ENCODE results near the gene TC2N.
"Not testable (repeated sequence)": the region's sequence is repeated elsewhere in the genome, so short reads cannot be mapped to it uniquely, and the experiment has no call there.

The TC2N gene

GRCh38 chr14:91889477-91890211 lies 22.3 kb upstream of the TC2N start:
- no peak for DNase-seq (ENCODE audit: low read depth in 3 of 3)

DNA sequence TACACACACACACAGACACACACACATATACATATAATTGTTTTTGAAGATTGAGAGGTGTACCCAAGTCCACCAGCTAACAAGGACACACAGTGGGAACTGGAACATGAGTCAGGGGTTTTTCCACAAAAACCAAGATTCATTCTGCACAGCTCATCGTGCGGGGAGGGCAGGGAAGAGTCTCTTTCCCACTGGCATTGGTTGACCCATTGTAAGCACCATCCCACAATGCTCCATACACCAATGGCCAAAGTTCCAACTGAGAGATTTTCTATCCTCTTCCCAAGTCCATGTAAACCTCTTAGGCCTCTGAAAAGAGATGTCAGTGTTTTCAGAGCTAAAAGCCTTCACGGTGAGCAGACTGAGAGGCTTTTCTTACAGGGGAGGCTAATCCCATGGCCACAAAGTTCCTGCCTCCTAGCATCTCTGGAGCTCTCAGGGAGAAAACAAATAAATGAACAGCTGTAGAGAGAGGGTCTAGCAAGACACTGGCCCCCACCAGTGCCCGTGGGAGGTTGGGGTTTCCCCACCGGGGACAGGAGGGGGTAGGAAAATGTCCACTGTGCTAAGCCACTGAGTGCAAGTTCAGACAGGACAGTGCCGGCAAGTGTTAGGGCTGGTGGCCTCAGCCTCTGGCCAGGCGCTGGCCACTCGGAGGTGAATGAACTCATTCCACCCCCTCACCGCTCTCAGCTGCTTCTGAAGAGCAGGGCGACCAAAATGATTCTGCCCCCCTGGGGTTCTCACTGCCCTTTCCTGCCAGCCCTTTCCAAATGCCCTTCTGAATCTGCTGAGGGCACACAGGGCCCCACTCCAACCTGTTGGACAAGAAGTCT lies 21.5 kb upstream of the TC2N start:
- DNase-seq (ENCODE audit: low read depth in 3 of 3): no peak

DNA sequence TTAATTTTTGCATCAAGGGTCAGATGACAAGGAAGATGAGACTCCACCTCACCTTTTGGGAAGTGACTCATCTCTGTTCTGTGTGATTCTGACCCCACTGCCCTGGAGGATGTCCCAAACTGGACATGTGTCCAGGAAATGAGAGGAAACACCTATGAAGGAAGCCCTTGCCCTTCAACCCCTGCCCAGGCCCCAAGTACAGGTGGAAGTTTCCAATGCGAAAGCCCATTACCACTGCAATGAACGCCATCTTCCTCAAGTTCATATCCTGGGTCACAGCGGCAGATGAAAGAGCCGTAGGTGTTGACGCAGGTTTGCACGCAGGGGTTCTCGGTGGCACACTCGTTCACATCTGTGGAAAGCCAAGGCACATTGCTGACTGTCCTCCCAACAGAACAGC lies 19.6 kb upstream of the TC2N start:
- DNase-seq (ENCODE audit: low read depth in 3 of 3): no peak

DNA sequence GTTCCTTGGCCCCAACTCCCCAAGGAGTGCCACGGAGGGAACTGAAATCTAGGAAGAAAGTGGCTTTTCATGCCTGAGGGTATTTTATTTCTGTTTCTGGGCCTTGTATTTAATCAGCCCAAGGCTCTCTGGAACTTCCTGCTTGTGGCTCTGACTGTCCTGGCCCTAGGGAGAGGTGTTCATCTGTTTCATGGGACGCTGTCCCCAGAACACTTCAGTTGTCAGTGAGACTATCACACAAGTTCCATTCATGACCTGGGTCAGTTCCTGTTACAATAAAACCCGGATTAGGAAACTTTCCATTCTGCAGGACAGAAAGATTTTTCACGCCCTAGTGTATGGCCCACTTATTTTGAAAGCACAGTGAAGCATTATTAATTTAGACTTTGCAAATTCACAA lies 18.5 kb upstream of the TC2N start:
- DNase-seq (ENCODE audit: low read depth in 3 of 3): no peak

GRCh38 chr14:91885113-91885712 lies 17.9 kb upstream of the TC2N start:
- no peak for DNase-seq (ENCODE audit: low read depth in 3 of 3)

DNA sequence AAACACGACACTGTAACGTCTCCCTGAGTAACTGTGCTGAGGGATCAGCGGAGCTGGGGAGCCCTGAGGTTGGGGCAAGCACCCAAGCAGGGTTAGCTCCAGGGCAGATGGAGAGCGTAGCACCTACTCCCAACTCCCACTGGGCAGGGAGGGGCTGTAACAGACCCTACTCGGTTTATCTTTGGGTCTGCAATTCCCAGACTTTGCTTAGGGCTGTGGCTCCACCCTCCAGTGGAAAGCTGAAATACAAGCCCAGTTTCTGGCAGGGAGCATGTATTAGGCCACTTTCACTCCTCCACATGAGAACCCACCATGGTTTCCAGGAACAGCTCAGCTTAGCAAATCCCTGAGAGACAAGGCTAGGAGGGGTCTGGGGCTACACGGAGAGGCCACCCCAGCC lies 17.3 kb upstream of the TC2N start:
- DNase-seq (ENCODE audit: low read depth in 3 of 3): no peak

DNA sequence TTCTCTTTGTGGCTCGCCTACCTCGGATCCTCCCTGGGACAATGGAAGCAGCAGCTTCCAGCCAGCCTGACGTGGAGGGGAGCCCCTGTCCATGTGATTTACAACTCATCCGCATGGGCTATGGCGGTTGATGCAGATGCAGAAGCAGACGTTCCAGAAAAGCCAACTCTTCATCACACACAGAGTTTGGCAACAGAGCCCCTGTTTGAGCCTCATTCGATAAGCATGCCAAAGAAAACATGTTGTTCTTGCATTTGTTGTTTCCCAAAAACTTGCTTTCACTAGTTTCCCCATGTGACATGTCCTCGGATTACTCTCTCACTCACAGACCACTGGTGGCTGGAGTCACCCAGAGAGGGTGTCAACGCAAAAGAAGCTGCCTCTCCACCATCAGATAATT lies 16.4 kb upstream of the TC2N start:
- no peak for DNase-seq (ENCODE audit: low read depth in 3 of 3)

DNA sequence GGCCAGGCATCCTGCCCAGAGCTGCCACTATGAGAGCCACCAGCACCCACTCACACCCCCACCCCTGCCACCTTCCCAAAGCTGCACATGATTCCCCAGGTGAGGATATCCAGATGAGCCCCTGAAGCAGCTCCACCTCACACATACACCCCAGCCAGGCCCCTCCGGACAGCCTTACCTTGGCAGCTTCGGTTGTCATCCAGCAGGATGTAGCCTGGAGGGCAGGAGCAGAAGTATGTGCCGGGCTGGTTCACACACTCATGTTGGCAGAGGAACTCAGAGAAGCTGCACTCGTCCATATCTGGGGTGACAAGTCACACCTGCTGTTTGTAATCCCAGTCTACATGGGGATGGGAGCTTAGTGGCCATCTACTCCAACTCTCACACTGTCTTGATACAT lies 15.4 kb upstream of the TC2N start:
- no peak for DNase-seq (ENCODE audit: low read depth in 3 of 3)

GRCh38 chr14:91882369-91882768 lies 15.0 kb upstream of the TC2N start:
- DNase-seq (ENCODE audit: low read depth in 3 of 3): no peak

GRCh38 chr14:91879196-91879595 lies 11.9 kb upstream of the TC2N start:
- no peak for DNase-seq (ENCODE audit: low read depth in 3 of 3)

DNA sequence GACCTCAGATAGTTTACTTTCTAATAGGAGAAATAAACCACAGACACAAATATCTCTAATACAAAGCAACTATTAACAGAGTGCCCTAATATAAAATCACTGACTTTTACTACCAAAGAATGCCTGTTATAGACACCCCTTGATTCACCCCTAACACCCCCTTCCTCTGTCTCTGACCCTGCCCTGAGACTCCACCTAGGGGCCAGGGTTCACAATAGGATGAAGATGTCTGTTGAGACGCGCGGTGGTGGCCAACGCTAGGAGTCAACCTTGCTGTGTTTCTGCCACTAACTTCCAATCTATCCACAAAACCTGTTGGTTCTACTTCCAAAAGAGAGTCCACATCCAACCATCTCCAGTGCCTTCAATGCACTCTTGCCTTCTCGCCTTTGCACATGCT lies 10.9 kb upstream of the TC2N start:
- DNase-seq (ENCODE audit: low read depth in 3 of 3): no peak

- no peak for DNase-seq (ENCODE audit: low read depth in 3 of 3)
Measured at GRCh38 chr14:91877376-91877915, 10.1 kb upstream of the TC2N start.

GRCh38 chr14:91876492-91876891 lies 9.2 kb upstream of the TC2N start:
- DNase-seq (ENCODE audit: low read depth in 3 of 3): no peak

- DNase-seq (ENCODE audit: low read depth in 3 of 3): no peak
Measured at GRCh38 chr14:91875525-91876286, 8.4 kb upstream of the TC2N start.

DNA sequence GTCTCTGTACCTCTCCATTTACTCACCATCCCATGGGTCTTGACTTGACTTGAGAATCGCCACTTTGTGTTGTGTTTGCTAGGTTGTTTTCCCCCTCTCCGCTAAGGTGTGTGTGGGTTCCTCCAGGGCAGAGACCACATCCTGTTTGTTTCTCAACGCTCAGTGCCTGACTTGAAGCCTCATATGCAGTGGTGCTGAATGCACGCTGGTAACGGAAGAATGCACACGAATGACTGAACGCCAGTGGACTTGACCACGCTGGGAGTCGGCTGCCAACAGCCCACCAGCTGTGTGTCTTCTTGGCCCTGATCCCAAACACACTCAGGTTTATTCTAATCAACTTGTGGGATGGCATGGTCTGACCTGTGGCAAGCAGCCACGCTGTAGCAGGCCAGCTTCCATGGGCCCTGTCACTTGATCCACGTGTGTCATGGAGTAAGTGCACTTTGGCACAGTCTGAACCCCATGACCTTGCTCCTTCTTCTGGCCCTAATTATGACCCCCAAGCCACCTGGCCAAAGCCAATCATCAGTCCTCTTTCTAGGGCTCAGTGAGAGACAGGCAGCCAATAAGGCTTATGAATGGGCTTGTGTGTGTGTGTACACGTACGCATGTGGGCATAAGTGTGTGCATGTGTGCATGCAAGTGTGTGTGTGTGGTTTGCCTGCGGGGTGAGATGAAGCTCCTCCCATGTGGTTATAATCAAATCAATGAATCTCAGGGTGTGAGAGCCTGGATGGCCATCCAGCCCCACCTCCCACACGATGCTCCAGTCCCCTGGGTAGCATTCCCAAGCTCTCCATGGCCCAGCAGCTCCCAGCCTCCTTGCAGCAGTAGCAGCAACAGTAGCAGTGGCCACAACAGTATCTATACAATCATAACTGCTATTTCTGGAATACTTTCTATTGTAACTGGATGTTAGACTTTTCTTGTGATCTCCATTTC lies 6.4 kb upstream of the TC2N start:
- DNase-seq (ENCODE audit: low read depth in 3 of 3): peak in 2 of 3 experiments; percentile 30 to 51

DNA sequence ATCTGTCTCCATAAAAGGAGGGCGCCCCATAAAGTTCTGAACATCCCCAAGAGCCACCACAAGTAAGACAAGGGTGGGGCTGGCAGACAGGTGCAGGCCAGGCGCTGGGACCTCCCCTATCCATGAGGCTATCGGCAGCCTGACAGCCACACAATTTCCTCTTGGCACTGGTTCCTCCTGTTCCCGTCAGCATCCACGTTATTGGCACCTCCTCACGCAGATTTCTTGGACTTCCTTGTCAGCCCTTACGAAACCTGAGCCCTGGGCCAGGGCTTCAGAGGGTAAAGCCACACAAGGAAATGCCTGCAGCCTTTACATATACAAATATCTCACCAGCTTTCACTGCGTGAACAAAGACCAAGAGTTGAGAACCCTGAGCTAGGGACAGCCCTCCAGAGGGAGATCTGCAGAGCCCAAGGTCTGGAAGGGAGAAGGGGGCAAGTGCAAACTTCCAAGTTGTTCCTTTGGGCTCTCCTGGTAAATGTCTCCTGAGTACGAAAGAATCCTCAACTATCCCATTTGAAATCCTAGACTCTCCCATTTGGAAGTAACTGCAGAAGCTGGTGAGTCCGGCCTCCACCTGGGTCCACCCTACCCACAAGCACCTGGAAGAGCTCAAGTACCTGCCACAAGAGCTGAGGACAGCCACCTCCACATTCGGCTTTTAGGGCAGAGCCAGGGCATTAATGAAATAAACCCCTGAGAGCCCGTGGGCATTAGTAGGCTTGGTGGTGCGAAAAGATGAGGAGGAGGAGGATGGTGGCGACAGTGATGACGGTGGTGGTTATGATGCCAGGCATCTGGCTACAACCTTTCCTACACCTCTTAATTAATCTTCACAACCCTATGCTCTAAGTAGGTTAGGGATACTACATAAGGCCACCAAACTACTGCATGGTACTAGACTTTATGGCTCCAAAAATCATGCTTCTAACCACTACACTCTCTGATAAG lies 5.5 kb upstream of the TC2N start:
- DNase-seq (ENCODE audit: low read depth in 3 of 3): no peak

DNA sequence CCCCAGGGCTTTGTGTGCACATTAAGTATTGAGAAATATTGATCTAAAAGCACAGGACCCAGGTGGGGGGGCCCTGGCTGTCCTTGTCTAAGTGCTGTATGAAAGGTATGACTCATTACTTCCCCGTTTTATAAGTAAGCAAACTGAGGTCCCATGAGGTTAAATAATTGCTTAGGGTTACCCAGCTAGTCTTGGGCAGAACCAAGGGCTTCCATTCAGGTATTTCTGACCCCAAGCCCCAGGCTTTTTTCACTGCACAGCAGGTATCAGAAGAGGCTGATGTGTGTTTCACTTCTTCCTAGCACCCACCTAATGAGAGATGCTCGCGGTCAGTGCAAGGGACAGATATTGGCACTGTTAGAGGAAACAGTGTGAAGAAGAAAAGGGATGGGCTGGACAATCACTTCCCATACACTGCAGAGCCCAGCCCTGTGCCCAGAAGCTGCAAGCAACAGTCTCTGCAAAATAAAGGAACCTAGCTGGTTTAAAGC lies 4.7 kb upstream of the TC2N start:
- peak in 1 of 3 experiments; percentile 40 for DNase-seq (ENCODE audit: low read depth in 3 of 3)

DNA sequence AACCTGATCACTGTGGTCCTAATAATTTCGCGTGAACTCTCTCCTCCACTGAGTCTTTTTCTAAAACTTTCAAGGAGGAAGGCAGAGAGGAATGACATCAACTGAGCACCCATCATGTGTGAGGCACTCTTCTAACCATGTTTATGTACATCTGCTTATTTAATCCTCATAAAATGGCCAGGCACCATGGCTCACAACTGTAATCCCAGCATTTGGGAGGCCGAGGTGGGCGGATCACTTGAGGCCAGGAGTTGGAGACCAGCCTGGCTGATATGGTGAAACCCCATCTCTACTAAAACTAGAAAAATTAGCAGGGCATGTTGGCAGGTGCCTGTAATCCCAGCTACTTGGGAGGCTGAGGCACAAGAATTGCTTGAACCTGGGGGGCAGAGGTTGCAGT lies 4.1 kb upstream of the TC2N start:
- DNase-seq (ENCODE audit: low read depth in 3 of 3): not testable (repeated sequence)

DNA sequence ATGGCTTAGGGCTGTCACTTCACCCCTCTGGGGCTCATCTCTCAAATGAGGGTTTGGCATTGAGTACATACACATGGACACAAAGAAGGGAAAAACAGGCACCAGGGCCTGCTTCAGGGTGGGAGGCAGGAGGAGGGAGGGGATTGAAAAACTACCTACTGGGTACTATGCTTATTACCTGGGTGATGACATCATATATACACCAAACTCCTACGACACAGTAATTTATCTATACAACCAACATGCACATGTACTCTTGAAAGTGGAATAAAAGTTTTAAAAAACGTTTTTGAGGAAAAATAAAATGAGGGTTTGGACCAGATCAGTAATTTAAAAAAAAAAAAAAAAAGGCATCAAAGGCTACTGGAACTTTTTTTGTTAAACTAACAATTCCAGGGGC lies 3.6 kb upstream of the TC2N start:
- no peak for DNase-seq (ENCODE audit: low read depth in 3 of 3)
